Endothelial cell of umbilical vein (primary cell): ENCODE measurements around the gene TAPBPL. TPM values are rescaled to one million over a fixed set of nuclear protein-coding genes. Genes with fewer than 3 reads are reported as not detected.
"Not testable (repeated sequence)": the region's sequence is repeated elsewhere in the genome, so short reads cannot be mapped to it uniquely, and the experiment has no call there.

ENCODE experiments used
- BruUV-seq: library from RNA; stranded (reverse); fragments of 400-500 nt; replicated peaks from 2 replicates; lab custom pipeline; 2021; lab: Mats Ljungman, UMichigan
- CTCF ChIA-PET: fragments of 300-600, 350-600 bp; sonication (Branson Sonifier 250); formaldehyde crosslinking; loops from one replicate; lab custom pipeline; 2021; ENCODE audit warnings: antibody characterized with exemption, inconsistent platforms; lab: Charles Lee
- POLR2A ChIA-PET: fragments of 300-600, 350-600 bp; sonication (Branson Sonifier 250); formaldehyde crosslinking; loops from one replicate; lab custom pipeline; 2021; ENCODE audit warnings: antibody characterized with exemption, inconsistent platforms; lab: Charles Lee
- DNase-seq: peaks from one replicate; pipeline ENCODE4 v3.0.0-alpha.2; 2011; ENCODE audit warnings: low read depth, low spot score
- FAIRE-seq: peaks from 2 replicates; lab custom pipeline; 2011; peaks lifted over from hg19 to GRCh38; lab: Jason Lieb, UNC
- H2AFZ ChIP-seq: 2 replicates; pipeline ENCODE4 v1.6.0; 2012; ENCODE audit warnings: low read depth, low read length, control low read depth, inconsistent platforms
- H3K27ac ChIP-seq: 2 replicates; pipeline ENCODE4 v1.5.1; 2011; ENCODE audit warnings: low read depth, mild to moderate bottlenecking, control low read depth, low read length, moderate library complexity; ENCODE audit not compliant: insufficient read depth
- H3K27me3 ChIP-seq, 2 experiments: 2 replicates each; pipeline versions ENCODE4 v1.6.0 to v1.6.1; 2011; ENCODE audit warnings: low read length in 2 of 2, mixed read lengths in 1 of 2; ENCODE audit not compliant: control insufficient read depth in 2 of 2, insufficient read depth in 2 of 2
- H3K36me3 ChIP-seq, 2 experiments: 2 replicates in 1 of 2; 3 replicates in 1 of 2; pipeline ENCODE4 v1.5.1; 2011; ENCODE audit warnings: low read length in 2 of 2, mild to moderate bottlenecking in 1 of 2, moderate library complexity in 1 of 2; ENCODE audit not compliant: control insufficient read depth in 2 of 2, insufficient read depth in 2 of 2; ENCODE audit errors: extremely low read depth in 1 of 2
- H3K4me1 ChIP-seq: 3 replicates; pipeline ENCODE4 v1.5.1; 2011; ENCODE audit warnings: mild to moderate bottlenecking, low read length; ENCODE audit not compliant: control insufficient read depth, insufficient read depth; ENCODE audit errors: extremely low read depth
- H3K4me2 ChIP-seq: 2 replicates; pipeline ENCODE4 v1.6.1; 2011; ENCODE audit warnings: low read length, control low read depth, mixed read lengths; ENCODE audit not compliant: insufficient read depth
- H3K4me3 ChIP-seq, 3 experiments: fragments of 200-600 bp in 1 of 3; sonication (generic), shearing (Covaris generic) in 1 of 3; replicated peaks in 1 of 3; 2 replicates each; pipeline ENCODE4 v1.5.1; 2011 to 2016; ENCODE audit warnings: control low read depth in 3 of 3, low read length in 3 of 3, mild to moderate bottlenecking in 2 of 3, inconsistent platforms in 1 of 3, low read depth in 1 of 3, moderate library complexity in 1 of 3; ENCODE audit not compliant: insufficient read depth in 1 of 3
- H3K79me2 ChIP-seq: 2 replicates; pipeline ENCODE4 v1.6.0; 2012; ENCODE audit warnings: low read length, inconsistent platforms; ENCODE audit not compliant: control insufficient read depth, insufficient read depth
- H3K9ac ChIP-seq: replicated peaks from 2 replicates; pipeline ENCODE3; 2011; ENCODE audit warnings: low read length, control low read depth; ENCODE audit not compliant: insufficient read depth; ENCODE audit errors: extremely low read depth
- H3K9me1 ChIP-seq: replicated peaks from 3 replicates; pipeline ENCODE4 v1.6.0; 2011; ENCODE audit warnings: mild to moderate bottlenecking, low read length; ENCODE audit not compliant: control insufficient read depth, insufficient read depth; ENCODE audit errors: extremely low read depth
- H3K9me3 ChIP-seq: replicated peaks from 2 replicates; pipeline ENCODE4 v1.5.1; 2012; ENCODE audit warnings: low read length, inconsistent platforms; ENCODE audit not compliant: control insufficient read depth, insufficient read depth
- H4K20me1 ChIP-seq: replicated peaks from 2 replicates; pipeline ENCODE3; 2011; ENCODE audit warnings: mild to moderate bottlenecking, low read length; ENCODE audit not compliant: control insufficient read depth, insufficient read depth; ENCODE audit errors: extremely low read depth
- CTCF ChIP-seq, 2 donors: IDR thresholded peaks; 1 replicate in 1 of 2; 2 replicates in 1 of 2; pipeline ENCODE4 v1.5.1; 2011; ENCODE audit warnings: low read length in 2 of 2, mild to moderate bottlenecking in 2 of 2, moderate library complexity in 2 of 2, control low read depth in 1 of 2, inconsistent platforms in 1 of 2, low read depth in 1 of 2; ENCODE audit not compliant: insufficient read depth in 1 of 2; ENCODE audit errors: extremely low read depth in 1 of 2
- EZH2 ChIP-seq: IDR thresholded peaks from 2 replicates; pipeline ENCODE4 v1.6.1; 2012; ENCODE audit warnings: borderline replicate concordance, low read depth, mild to moderate bottlenecking, moderate library complexity, low read length, inconsistent platforms; ENCODE audit not compliant: severe bottlenecking
- FOS ChIP-seq: IDR thresholded peaks from 2 replicates; pipeline ENCODE4 v1.6.1; 2011; ENCODE audit warnings: mild to moderate bottlenecking, low read length, moderate library complexity, borderline replicate concordance; ENCODE audit not compliant: insufficient read depth
- GATA2 ChIP-seq: IDR thresholded peaks from 2 replicates; pipeline ENCODE4 v1.7.0; 2011; ENCODE audit warnings: low read depth, mild to moderate bottlenecking, moderate library complexity, mixed read lengths, low read length; ENCODE audit not compliant: insufficient read length, insufficient read depth
- JUN ChIP-seq: IDR thresholded peaks from 2 replicates; pipeline ENCODE4 v1.6.1; 2011; ENCODE audit warnings: borderline replicate concordance, low read depth; ENCODE audit not compliant: insufficient read length, insufficient read depth
- MAX ChIP-seq: IDR thresholded peaks from 2 replicates; pipeline ENCODE4 v1.6.1; 2011; ENCODE audit not compliant: insufficient read depth, insufficient read length
- MYC ChIP-seq: IDR thresholded peaks from one replicate; pipeline ENCODE4 v1.6.1; 2011; ENCODE audit warnings: mild to moderate bottlenecking, low read depth, low read length
- POLR2A ChIP-seq: IDR thresholded peaks from 2 replicates; pipeline ENCODE4 v1.6.1; 2012; ENCODE audit warnings: low read depth, mild to moderate bottlenecking, control low read depth, low read length
- POLR2AphosphoS5 ChIP-seq: IDR thresholded peaks from 2 replicates; pipeline ENCODE4 v1.6.1; 2012; ENCODE audit warnings: low read depth, mild to moderate bottlenecking, control low read depth, low read length, moderate library complexity; ENCODE audit not compliant: insufficient read depth
- dilution Hi-C: fragments of 300-500 bp; cut with MboI; formaldehyde crosslinking; loops from one replicate; pipeline ENCODE4 v1.15.0; 2019; ENCODE audit warnings: low sequenced_read_pairs; ENCODE audit not compliant: extremely low pct_ligation_motif_present
- intact Hi-C: fragments of 100-400 bp; cut with micrococcal nuclease; formaldehyde crosslinking; loops from one replicate; pipeline ENCODE4 v1.10.0; 2022
- polyA plus RNA-seq, 4 experiments: library from polyadenylated mRNA; depleted of rRNA in 3 of 4; stranded (reverse) in 3 of 4; unstranded in 1 of 4; fragments of >200 nt; gene quantifications; 2 replicates each; pipeline versions ENCODE4 v1.2.1 to v1.2.3, GENCODE V29; 2011 to 2012; ENCODE audit warnings: missing spikeins in 1 of 4
- total RNA-seq: library from RNA; stranded (reverse); gene quantifications from 2 replicates; pipeline ENCODE4 v1.2.3, GENCODE V29; 2021

TAPBPL gene
- total and polyA plus RNA-seq, 2 donors (not counting 3 experiments of a cell fraction or from before 2014, with no cell fraction given) = 11.7 to 28.6 TPM

- no peaks in the 10 kb centered on the region for H3K9me3 ChIP-seq
- CTCF ChIA-PET = interaction anchor here (5.2 kb wide), 1 partner anchor 66 kb away, joined by 33 read pairs; no protein-coding TSS in a partner anchor
- DNase-seq (no peak), FAIRE-seq (no peak)
- H3K4me2 ChIP-seq = no peak overlapping the region
- no peak overlapping the region for H3K4me3 ChIP-seq
- peaks cover 1 to 5% of the 10 kb centered on the region in 2 experiments for H3K27me3 ChIP-seq
- H4K20me1 ChIP-seq = no peaks in the 10 kb centered on the region
- POLR2A ChIA-PET = no interaction called here
- no peaks in the 10 kb centered on the region for H3K9me1 ChIP-seq
- peaks cover 2% of the 10 kb centered on the region for H3K79me2 ChIP-seq
- no peak overlapping the region for H3K9ac ChIP-seq
- no peak overlapping the region for H2AFZ ChIP-seq
- H3K4me1 ChIP-seq = peaks cover 16% of the 10 kb centered on the region
- no peak for TF ChIP-seq CTCF (IDR thresholded peaks at IDR 0.05; ENCODE audit: extremely low read depth in 1 of 2, insufficient read depth in 1 of 2, low read depth in 1 of 2, low read length in 2 of 2)
- TF ChIP-seq MAX = no peak
- no peak for TF ChIP-seq POLR2AphosphoS5
- no peak for TF ChIP-seq MYC
- TF ChIP-seq FOS = no peak
- TF ChIP-seq JUN = no peak
- no peak for TF ChIP-seq POLR2A
- no peak for TF ChIP-seq EZH2
- no peak for TF ChIP-seq GATA2
- dilution Hi-C loops (no loop called here), intact Hi-C loops (no loop called here)
- H3K27ac ChIP-seq = no peak overlapping the region
- no peaks in the 10 kb centered on the region for H3K36me3 ChIP-seq
- no TSS peak for BruUV-seq
Observed at GRCh38 chr12:6472491-6472890, 20.6 kb downstream of the TAPBPL start.

GRCh38 chr12:6475233-6475975 is 23.6 kb downstream of the TAPBPL start:
- intact Hi-C loops, dilution Hi-C loops, H3K27me3 ChIP-seq, H3K79me2 ChIP-seq, CTCF ChIA-PET, H3K4me2 ChIP-seq, H3K9ac ChIP-seq, DNase-seq, H3K9me1 ChIP-seq, H4K20me1 ChIP-seq, H3K36me3 ChIP-seq, H3K4me1 ChIP-seq, H2AFZ ChIP-seq, H3K27ac ChIP-seq, POLR2A ChIA-PET, FAIRE-seq, H3K4me3 ChIP-seq, BruUV-seq, H3K9me3 ChIP-seq: not testable (repeated sequence)
